HPDE6-E6E7 (cell line): ENCODE data around the gene MMP11.

ENCODE experiments used
- DNase-seq: peaks from one replicate; pipeline ENCODE4 v3.0.0; 2011; ENCODE audit warnings: missing footprints; ENCODE audit errors: extremely low spot score

The MMP11 gene

GRCh38 chr22:23780146-23780748 is 7.6 kb downstream of the MMP11 start:
- DNase-seq = no peak

- DNase-seq = no peak
Observed at GRCh38 chr22:23781065-23781464, 8.4 kb downstream of the MMP11 start.

GRCh38 chr22:23781511-23782183 is 9.0 kb downstream of the MMP11 start:
- peak; percentile 83 for DNase-seq

- no peak for DNase-seq
Observed at GRCh38 chr22:23782252-23782651, 9.6 kb downstream of the MMP11 start.

GRCh38 chr22:23782703-23783102 is 10.1 kb downstream of the MMP11 start:
- no peak for DNase-seq

- no peak for DNase-seq
Observed at GRCh38 chr22:23783265-23784150, 10.9 kb downstream of the MMP11 start.

GRCh38 chr22:23784215-23784732 is 11.6 kb downstream of the MMP11 start:
- DNase-seq = no peak

- DNase-seq = no peak
Observed at GRCh38 chr22:23786261-23786710, 13.6 kb downstream of the MMP11 start.

GRCh38 chr22:23786752-23787599 is 14.3 kb downstream of the MMP11 start, which contains the start of gene SMARCB1:
Gene SMARCB1, plus strand, starts transcription at chr22:23786966. Its CDS starts 204 bp downstream, at chr22:23787170.
- peak; percentile 83 for DNase-seq

GRCh38 chr22:23787600-23787896 is 14.9 kb downstream of the MMP11 start:
- no peak for DNase-seq

GRCh38 chr22:23787910-23788309 is 15.3 kb downstream of the MMP11 start:
- no peak for DNase-seq

GRCh38 chr22:23789121-23789520 is 16.5 kb downstream of the MMP11 start:
- DNase-seq = no peak

- no peak for DNase-seq
Observed at GRCh38 chr22:23789638-23790037, 17.0 kb downstream of the MMP11 start.

- no peak for DNase-seq
Observed at GRCh38 chr22:23790819-23791737, 18.4 kb downstream of the MMP11 start.

- DNase-seq = no peak
Observed at GRCh38 chr22:23791738-23792645, 19.3 kb downstream of the MMP11 start.

- no peak for DNase-seq
Observed at GRCh38 chr22:23793326-23793725, 20.7 kb downstream of the MMP11 start.

GRCh38 chr22:23796461-23796860 is 23.8 kb downstream of the MMP11 start:
- DNase-seq = no peak

- DNase-seq = no peak
Observed at GRCh38 chr22:23800297-23801237, 27.9 kb downstream of the MMP11 start.
